Memory B cell (primary cell): ENCODE measurements around the gene TYW1.
"Not testable (repeated sequence)": the region's sequence is repeated elsewhere in the genome, so short reads cannot be mapped to it uniquely, and the experiment has no call there.

Experiments used
- ATAC-seq: fragments of 150-1000 bp; cut with Tn5 transposase; 2 replicates; pipeline ENCODE4 v1.10.0; 2021; ENCODE audit warnings: low read depth, mild to moderate bottlenecking, moderate library complexity
- DNase-seq, 2 donors: peaks; one replicate each; pipeline ENCODE4 v3.0.0; 2022; ENCODE audit warnings: low spot score in 2 of 2
- H3K27ac Mint-ChIP-seq: one replicate; pipeline ENCODE4 v1.8.0; 2022; ENCODE audit warnings: mild to moderate bottlenecking, moderate library complexity, mixed read lengths
- H3K27me3 Mint-ChIP-seq: one replicate; pipeline ENCODE4 v1.8.0; 2022; ENCODE audit warnings: mixed read lengths
- H3K36me3 Mint-ChIP-seq: one replicate; pipeline ENCODE4 v1.8.0; 2022; ENCODE audit warnings: mild to moderate bottlenecking, mixed read lengths
- H3K4me1 Mint-ChIP-seq: one replicate; pipeline ENCODE4 v1.8.0; 2022; ENCODE audit warnings: mixed read lengths
- H3K4me3 Mint-ChIP-seq: one replicate; pipeline ENCODE4 v1.8.0; 2022; ENCODE audit warnings: mild to moderate bottlenecking, moderate library complexity, mixed read lengths
- H3K9me3 Mint-ChIP-seq: one replicate; pipeline ENCODE4 v1.8.0; 2022; ENCODE audit warnings: mixed read lengths

Gene TYW1

GRCh38 chr7:67009677-67010076 is 13.0 kb downstream of the TYW1 start:
- H3K27ac Mint-ChIP-seq, DNase-seq, H3K4me1 Mint-ChIP-seq, H3K9me3 Mint-ChIP-seq, H3K4me3 Mint-ChIP-seq, ATAC-seq, H3K27me3 Mint-ChIP-seq: not testable (repeated sequence)
- H3K36me3 Mint-ChIP-seq, result peaks cover 20% of the 10 kb centered on the region

DNA sequence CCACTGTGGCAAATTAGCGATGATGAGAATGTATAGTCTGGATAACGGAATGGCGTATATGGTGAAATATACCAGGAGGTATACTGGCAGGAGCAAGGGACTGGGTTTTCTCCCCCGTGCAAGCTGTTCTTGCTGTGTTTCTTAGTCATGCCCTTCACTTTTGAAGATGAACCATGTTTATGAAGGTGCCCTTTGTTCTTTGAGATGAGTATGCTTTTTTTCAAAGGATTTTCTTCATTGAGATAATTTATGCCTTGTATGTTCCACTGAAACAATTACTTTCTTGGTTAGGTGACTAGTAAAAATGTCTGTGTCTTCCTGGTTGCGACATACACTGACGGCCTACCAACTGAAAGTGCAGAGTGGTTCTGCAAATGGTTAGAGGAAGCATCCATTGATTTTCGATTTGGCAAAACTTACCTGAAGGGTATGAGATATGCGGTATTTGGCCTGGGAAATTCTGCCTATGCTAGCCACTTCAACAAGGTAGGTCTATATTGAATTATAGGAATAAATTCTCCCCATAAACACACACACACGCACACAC is 17.5 kb downstream of the TYW1 start:
- peaks cover 19% of the 10 kb centered on the region for H3K36me3 Mint-ChIP-seq
- not testable (repeated sequence) for H3K9me3 Mint-ChIP-seq, H3K4me1 Mint-ChIP-seq, H3K27me3 Mint-ChIP-seq, H3K27ac Mint-ChIP-seq, H3K4me3 Mint-ChIP-seq, ATAC-seq, DNase-seq

DNA sequence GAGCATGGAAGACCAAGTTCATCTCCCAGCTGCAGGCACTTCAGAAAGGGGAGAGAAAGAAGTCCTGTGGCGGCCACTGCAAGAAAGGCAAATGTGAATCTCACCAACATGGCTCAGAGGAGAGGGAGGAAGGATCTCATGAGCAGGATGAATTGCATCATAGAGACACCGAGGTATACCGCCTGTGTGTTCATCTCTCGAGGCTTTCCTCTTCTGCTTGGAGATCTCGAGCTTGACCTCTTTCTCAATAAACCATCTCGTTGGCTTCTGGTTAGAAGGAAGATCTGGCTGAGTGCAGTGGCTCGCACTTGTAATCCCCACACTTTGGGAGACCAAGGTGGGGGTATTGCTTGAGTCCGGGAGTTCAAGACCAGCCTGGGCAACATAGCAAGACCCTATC is 21.3 kb downstream of the TYW1 start:
- H3K4me3 Mint-ChIP-seq, H3K4me1 Mint-ChIP-seq, ATAC-seq, H3K27ac Mint-ChIP-seq, H3K27me3 Mint-ChIP-seq, H3K9me3 Mint-ChIP-seq, DNase-seq: not testable (repeated sequence)
- H3K36me3 Mint-ChIP-seq, result peaks cover 35% of the 10 kb centered on the region

DNA sequence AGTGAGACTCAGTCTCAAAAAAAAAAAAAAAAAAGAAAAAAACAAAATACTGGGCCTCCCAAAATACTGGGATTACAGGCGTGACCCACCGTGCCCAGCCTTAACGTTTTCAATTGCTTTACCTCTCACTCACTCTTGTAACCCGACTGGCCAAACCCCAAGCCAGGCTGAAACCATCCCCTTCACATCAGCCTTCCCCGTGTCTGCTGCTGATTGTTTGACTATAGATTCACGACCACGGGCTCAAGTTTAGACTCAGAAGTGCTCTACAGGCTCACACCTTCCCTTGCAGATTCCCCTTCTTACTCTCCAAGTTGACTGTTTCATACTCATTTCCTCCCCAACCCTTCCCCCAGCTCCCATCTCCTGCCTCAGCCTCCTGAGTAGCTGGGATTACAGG is 22.3 kb downstream of the TYW1 start:
- DNase-seq, result no peak
- Mint-ChIP-seq H3K36me3 (peaks cover 37% of the 10 kb centered on the region), H3K27me3 (no peaks in the 10 kb centered on the region), H3K9me3 (no peaks in the 10 kb centered on the region), H3K4me3 (no peak overlapping the region), H3K27ac (peak overlapping the region; percentile 42), H3K4me1 (peaks cover under 1% of the 10 kb centered on the region)
- no peak for ATAC-seq

GRCh38 chr7:67019562-67020390 is 23.1 kb downstream of the TYW1 start:
- DNase-seq (no peak), ATAC-seq (no peak)
- Mint-ChIP-seq H3K27me3 (no peaks in the 10 kb centered on the region), H3K27ac (no peak overlapping the region), H3K9me3 (no peaks in the 10 kb centered on the region), H3K36me3 (peaks cover 39% of the 10 kb centered on the region), H3K4me1 (peaks cover 3% of the 10 kb centered on the region), H3K4me3 (no peak overlapping the region)

DNA sequence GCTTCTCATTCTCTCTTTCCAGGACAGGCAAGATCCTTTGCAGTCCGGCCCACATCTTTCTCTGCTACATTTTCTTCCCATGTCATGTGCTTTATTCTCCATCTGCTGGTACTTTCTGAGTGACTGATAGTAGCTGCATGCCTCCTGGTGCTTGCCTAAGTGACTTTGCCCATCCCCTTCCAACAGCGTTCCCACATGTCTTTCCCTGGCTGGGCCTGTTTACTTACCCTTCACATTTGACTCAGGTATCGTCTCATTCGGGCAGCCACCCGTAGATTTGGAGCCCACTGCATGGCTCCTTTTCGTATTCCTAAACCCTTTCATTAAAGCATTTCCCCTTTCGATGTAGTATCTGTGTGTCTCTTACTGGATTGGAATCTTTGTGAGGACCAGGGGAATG is 24.6 kb downstream of the TYW1 start:
- peak overlapping the region; percentile 14 for H3K27ac Mint-ChIP-seq
- DNase-seq (no peak), ATAC-seq (no peak)
- peaks cover 3% of the 10 kb centered on the region for H3K4me1 Mint-ChIP-seq
- H3K4me3 Mint-ChIP-seq, result no peak overlapping the region
- H3K9me3 Mint-ChIP-seq, result no peaks in the 10 kb centered on the region
- peaks cover 40% of the 10 kb centered on the region for H3K36me3 Mint-ChIP-seq
- no peaks in the 10 kb centered on the region for H3K27me3 Mint-ChIP-seq

DNA sequence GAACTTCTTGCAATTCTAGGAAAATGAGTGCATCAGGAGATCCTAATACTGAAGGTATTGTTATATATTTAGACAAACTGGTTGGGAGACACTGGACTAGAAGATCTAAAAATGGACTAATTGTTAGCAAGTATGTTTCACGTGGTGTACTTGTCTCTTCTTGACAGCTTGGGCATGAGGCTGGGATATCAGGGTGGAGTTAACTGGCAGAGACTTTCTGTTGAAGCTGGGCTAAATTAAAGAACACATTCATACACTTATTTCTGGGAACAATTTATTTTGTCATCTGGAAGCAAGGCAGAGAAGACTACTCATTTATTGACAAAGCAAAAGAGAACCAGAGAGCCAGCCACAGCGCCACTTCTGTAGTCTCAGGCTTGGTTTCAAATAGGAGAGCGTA is 25.9 kb downstream of the TYW1 start:
- Mint-ChIP-seq H3K27ac (peak overlapping the region; percentile 75), H3K36me3 (peaks cover 42% of the 10 kb centered on the region), H3K4me1 (peaks cover 3% of the 10 kb centered on the region), H3K9me3 (no peaks in the 10 kb centered on the region), H3K27me3 (no peaks in the 10 kb centered on the region), H3K4me3 (no peak overlapping the region)
- ATAC-seq, result no peak
- no peak for DNase-seq

DNA sequence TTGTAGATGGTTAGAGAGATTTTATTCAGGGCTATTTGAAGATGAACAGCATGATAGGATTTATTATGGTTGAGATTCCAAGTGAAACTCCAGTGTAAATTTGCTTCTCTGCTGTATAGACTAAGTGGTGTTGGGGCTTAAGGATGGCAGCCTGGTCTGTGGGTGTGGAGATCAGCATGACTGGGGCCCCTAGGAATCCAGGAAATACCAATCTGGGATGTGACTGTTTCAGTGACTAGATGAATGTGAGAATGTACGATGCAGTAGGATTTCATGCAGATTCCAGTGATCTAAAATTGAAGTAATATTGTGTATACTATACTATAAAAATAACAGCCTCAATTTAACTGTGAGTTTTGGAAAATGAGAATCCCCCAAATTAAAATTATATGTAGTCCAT is 28.8 kb downstream of the TYW1 start:
- H3K4me1 Mint-ChIP-seq, ATAC-seq, DNase-seq, H3K27ac Mint-ChIP-seq, H3K27me3 Mint-ChIP-seq, H3K4me3 Mint-ChIP-seq, H3K9me3 Mint-ChIP-seq: not testable (repeated sequence)
- H3K36me3 Mint-ChIP-seq, result peaks cover 35% of the 10 kb centered on the region

- not testable (repeated sequence) for H3K9me3 Mint-ChIP-seq, H3K4me1 Mint-ChIP-seq, H3K27me3 Mint-ChIP-seq, H3K27ac Mint-ChIP-seq, DNase-seq, ATAC-seq, H3K4me3 Mint-ChIP-seq
- H3K36me3 Mint-ChIP-seq, result peaks cover 29% of the 10 kb centered on the region
Measured at GRCh38 chr7:67031685-67032084, 35.1 kb downstream of the TYW1 start.

- no peak for ATAC-seq
- Mint-ChIP-seq H3K27ac (peak overlapping the region; percentile 19), H3K4me1 (no peaks in the 10 kb centered on the region), H3K36me3 (peaks cover 26% of the 10 kb centered on the region), H3K9me3 (no peaks in the 10 kb centered on the region), H3K27me3 (no peaks in the 10 kb centered on the region), H3K4me3 (no peak overlapping the region)
- no peak for DNase-seq
Measured at GRCh38 chr7:67033251-67033650, 36.6 kb downstream of the TYW1 start.

GRCh38 chr7:67036432-67037395 is 40.1 kb downstream of the TYW1 start:
- H3K4me1 Mint-ChIP-seq, DNase-seq, H3K9me3 Mint-ChIP-seq, H3K27ac Mint-ChIP-seq, H3K4me3 Mint-ChIP-seq, ATAC-seq, H3K27me3 Mint-ChIP-seq: not testable (repeated sequence)
- peaks cover 17% of the 10 kb centered on the region for H3K36me3 Mint-ChIP-seq

- not testable (repeated sequence) for H3K4me3 Mint-ChIP-seq, H3K36me3 Mint-ChIP-seq, H3K27me3 Mint-ChIP-seq, DNase-seq, H3K4me1 Mint-ChIP-seq, H3K9me3 Mint-ChIP-seq, ATAC-seq
- peak overlapping the region; percentile 20 for H3K27ac Mint-ChIP-seq
Measured at GRCh38 chr7:67040832-67041231, 44.2 kb downstream of the TYW1 start.

- peak overlapping the region; percentile 35 for H3K27ac Mint-ChIP-seq
Measured at GRCh38 chr7:67042781-67043558, 46.3 kb downstream of the TYW1 start.

More at GRCh38 chr7:67042781-67043558, 46.3 kb downstream of the TYW1 start:
- not testable (repeated sequence) for H3K36me3 Mint-ChIP-seq, H3K4me1 Mint-ChIP-seq, H3K4me3 Mint-ChIP-seq, H3K27me3 Mint-ChIP-seq, DNase-seq, H3K9me3 Mint-ChIP-seq, ATAC-seq
